Small intestine (tissue), 7 donors: ENCODE data around the gene BCR. TPM values are rescaled to one million over a fixed set of nuclear protein-coding genes. Genes with fewer than 3 reads are reported as not detected.

Experiments used
- DNase-seq, 2 donors: peaks; one replicate each; pipeline versions ENCODE4 v3.0.0 to v3.0.0-alpha.2; 2013
- FAIRE-seq: peaks from 2 replicates; lab custom pipeline; 2012; peaks lifted over from hg19 to GRCh38; lab: Jason Lieb, UNC
- H3K27ac ChIP-seq, 3 donors: one replicate each; pipeline ENCODE4 v1.5.1; 2013; ENCODE audit warnings: low read length in 2 of 3, mild to moderate bottlenecking in 2 of 3, control low read depth in 1 of 3, inconsistent platforms in 1 of 3, low read depth in 1 of 3, moderate library complexity in 1 of 3
- H3K27me3 ChIP-seq, 3 donors: one replicate each; pipeline ENCODE4 v1.6.1; 2013; ENCODE audit warnings: low read length in 3 of 3, inconsistent platforms in 1 of 3; ENCODE audit not compliant: control insufficient read depth in 3 of 3, insufficient read depth in 3 of 3
- H3K36me3 ChIP-seq, 3 donors: one replicate each; pipeline ENCODE4 v1.6.1; 2013; ENCODE audit warnings: low read length in 3 of 3, inconsistent platforms in 1 of 3, low read depth in 1 of 3, mild to moderate bottlenecking in 1 of 3, moderate library complexity in 1 of 3; ENCODE audit not compliant: control insufficient read depth in 3 of 3, insufficient read depth in 2 of 3
- H3K4me1 ChIP-seq, 3 donors: one replicate each; pipeline ENCODE4 v1.6.1; 2013; ENCODE audit warnings: low read length in 2 of 3, inconsistent platforms in 1 of 3, low read depth in 1 of 3, mild to moderate bottlenecking in 1 of 3, moderate library complexity in 1 of 3; ENCODE audit not compliant: control insufficient read depth in 3 of 3, insufficient read depth in 2 of 3
- H3K4me3 ChIP-seq, 3 donors: one replicate each; pipeline ENCODE4 v1.5.1; 2013; ENCODE audit warnings: low read length in 3 of 3, control low read depth in 1 of 3, inconsistent platforms in 1 of 3, low read depth in 1 of 3, mild to moderate bottlenecking in 1 of 3, moderate library complexity in 1 of 3
- H3K9me3 ChIP-seq, 2 donors: one replicate each; pipeline ENCODE4 v1.6.1; 2013; ENCODE audit warnings: low read depth in 1 of 2, low read length in 1 of 2; ENCODE audit not compliant: control insufficient read depth in 2 of 2, insufficient read depth in 1 of 2
- WGBS, 3 donors: extraction: QIAGEN DNeasy Blood & Tissue Kit; methylation state at CpG; one replicate each; pipeline ENCODE4 v1.1.7; 2013; 5-methylcytosine and 5-hydroxymethylcytosine counted together
- polyA plus RNA-seq, 4 donors: library from polyadenylated mRNA; stranded (reverse) in 3 of 4; unstranded in 1 of 4; fragments of 200-250 nt in 3 of 4; fragments of 120-200 nt in 1 of 4; gene quantifications; one replicate each; pipeline versions ENCODE4 v1.2.1 to v1.2.3, GENCODE V29; 2013
- donor health status: healthy with polysubstance abuse.
- donor health status: control.
- donor health status: control.
- donor health status: Bipolar disorder and iron deficiency.
- donor health status: healthy.

The BCR gene
- polyA plus RNA-seq, 4 donors: 8.9 to 27.9 (median 19.7) TPM

- Histone ChIP-seq H3K4me3 (no peak overlapping the region), H3K9me3 (no peaks in the 10 kb centered on the region), H3K27me3 (no peaks in the 10 kb centered on the region), H3K36me3 (peaks cover 0 to 41% (median 0%) of the 10 kb centered on the region in 3 donors), H3K27ac (no peak overlapping the region), H3K4me1 (no peaks in the 10 kb centered on the region)
- 75 to 81% (median 78%) methylated on average over 5 of the region's 5 CpGs for WGBS, 3 donors
- DNase-seq (no peak), FAIRE-seq (no peak)
Measured at GRCh38 chr22:23192133-23192532, 11.8 kb downstream of the BCR start.

GRCh38 chr22:23192558-23192957 lies 12.2 kb downstream of the BCR start:
- Histone ChIP-seq H3K4me1 (no peaks in the 10 kb centered on the region), H3K4me3 (no peak overlapping the region), H3K27ac (no peak overlapping the region), H3K36me3 (peaks cover 0 to 41% (median 0%) of the 10 kb centered on the region in 3 donors), H3K27me3 (no peaks in the 10 kb centered on the region), H3K9me3 (no peaks in the 10 kb centered on the region)
- 85 to 93% (median 91%) methylated on average over 4 of the region's 4 CpGs for WGBS, 3 donors
- FAIRE-seq: no peak
- no peak for DNase-seq

- Histone ChIP-seq H3K36me3 (peaks cover 0 to 38% (median 0%) of the 10 kb centered on the region in 3 donors), H3K27me3 (no peaks in the 10 kb centered on the region), H3K4me3 (no peak overlapping the region), H3K27ac (no peak overlapping the region), H3K4me1 (no peaks in the 10 kb centered on the region), H3K9me3 (no peaks in the 10 kb centered on the region)
- 92 to 93% (median 92%) methylated on average over 5 of the region's 5 CpGs for WGBS, 3 donors
- no peak for DNase-seq
- FAIRE-seq: no peak
Measured at GRCh38 chr22:23193196-23193827, 13.0 kb downstream of the BCR start.

- no peaks in the 10 kb centered on the region for H3K27me3 ChIP-seq
- H3K36me3 ChIP-seq: peaks cover 0 to 41% (median 0%) of the 10 kb centered on the region in 3 donors
- no peak overlapping the region for H3K27ac ChIP-seq
- 76 to 97% (median 87%) methylated on average over 5 of the region's 5 CpGs for WGBS, 3 donors
- H3K4me3 ChIP-seq: no peak overlapping the region
- DNase-seq: no peak
- no peaks in the 10 kb centered on the region for H3K4me1 ChIP-seq
- H3K9me3 ChIP-seq: no peaks in the 10 kb centered on the region
- no peak for FAIRE-seq
Measured at GRCh38 chr22:23193882-23194281, 13.6 kb downstream of the BCR start.

- Histone ChIP-seq H3K4me1 (no peaks in the 10 kb centered on the region), H3K4me3 (no peak overlapping the region), H3K27me3 (no peaks in the 10 kb centered on the region), H3K9me3 (no peaks in the 10 kb centered on the region), H3K27ac (no peak overlapping the region), H3K36me3 (peaks cover 0 to 38% (median 0%) of the 10 kb centered on the region in 3 donors)
- DNase-seq: no peak
- WGBS, 3 donors: 80 to 86% (median 86%) methylated on average over 11 of the region's 11 CpGs
- FAIRE-seq: no peak
Measured at GRCh38 chr22:23196165-23196564, 15.9 kb downstream of the BCR start.

- 94 to 96% (median 96%) methylated on average over 8 of the region's 8 CpGs for WGBS, 3 donors
- H3K27me3 ChIP-seq: no peaks in the 10 kb centered on the region
- H3K36me3 ChIP-seq: peaks cover 0 to 27% (median 0%) of the 10 kb centered on the region in 3 donors
- H3K4me3 ChIP-seq: no peak overlapping the region
- no peaks in the 10 kb centered on the region for H3K9me3 ChIP-seq
- no peak for FAIRE-seq
- no peak for DNase-seq
- no peak overlapping the region for H3K27ac ChIP-seq
- no peaks in the 10 kb centered on the region for H3K4me1 ChIP-seq
Measured at GRCh38 chr22:23197836-23198235, 17.5 kb downstream of the BCR start.

- no peak for DNase-seq
- no peaks in the 10 kb centered on the region for H3K4me1 ChIP-seq
- H3K27ac ChIP-seq: no peak overlapping the region
- FAIRE-seq: no peak
- peaks cover 0 to 31% (median 0%) of the 10 kb centered on the region in 3 donors for H3K36me3 ChIP-seq
- no peaks in the 10 kb centered on the region for H3K27me3 ChIP-seq
- H3K9me3 ChIP-seq: no peaks in the 10 kb centered on the region
- H3K4me3 ChIP-seq: no peak overlapping the region
- 70 to 88% (median 77%) methylated on average over 8 of the region's 8 CpGs for WGBS, 3 donors
Measured at GRCh38 chr22:23199159-23199558, 18.9 kb downstream of the BCR start.

- Histone ChIP-seq H3K9me3 (no peaks in the 10 kb centered on the region), H3K4me1 (peaks cover 0 to 3% (median 0%) of the 10 kb centered on the region in 3 donors), H3K36me3 (peaks cover 0 to 45% (median 0%) of the 10 kb centered on the region in 3 donors), H3K27ac (no peak overlapping the region), H3K4me3 (no peak overlapping the region), H3K27me3 (no peaks in the 10 kb centered on the region)
- 80 to 88% (median 86%) methylated on average over 5 of the region's 5 CpGs for WGBS, 3 donors
- no peak for FAIRE-seq
- DNase-seq: no peak
Measured at GRCh38 chr22:23200898-23201297, 20.6 kb downstream of the BCR start.
